Esophagus muscularis mucosa (tissue), 4 donors: ENCODE measurements around the gene CBFB. TPM values are rescaled to one million over a fixed set of nuclear protein-coding genes. Genes with fewer than 3 reads are reported as not detected.

Experiments used
- DNase-seq: peaks from one replicate; pipeline ENCODE4 v3.0.0-alpha.2; 2017; ENCODE audit errors: extremely low spot score
- H3K27ac ChIP-seq, 4 donors: fragments of 200-600 bp; sonication (generic); replicated peaks in 1 of 4; 1 replicate in 3 of 4; 2 replicates in 1 of 4; pipeline ENCODE4 v1.5.1; 2016 to 2019; ENCODE audit warnings: mild to moderate bottlenecking in 1 of 4
- H3K27me3 ChIP-seq, 4 donors: fragments of 200-600 bp; sonication (generic); one replicate each; pipeline versions ENCODE4 v1.5.1 to v1.6.0; 2016 to 2019
- H3K36me3 ChIP-seq, 4 donors: fragments of 200-600 bp; sonication (generic); one replicate each; pipeline ENCODE4 v1.5.1; 2016 to 2019
- H3K4me1 ChIP-seq, 4 donors: fragments of 200-600 bp; sonication (generic); one replicate each; pipeline ENCODE4 v1.5.1; 2016 to 2019
- H3K4me3 ChIP-seq, 4 donors: fragments of 200-600 bp; sonication (generic); 1 replicate in 2 of 4; 2 replicates in 2 of 4; pipeline ENCODE4 v1.5.1; 2016 to 2019; ENCODE audit warnings: mild to moderate bottlenecking in 4 of 4, moderate library complexity in 1 of 4
- H3K9me3 ChIP-seq, 4 donors: fragments of 200-600 bp; sonication (generic); 1 replicate in 3 of 4; 2 replicates in 1 of 4; pipeline ENCODE4 v1.5.1; 2016 to 2019
- EP300 ChIP-seq: sonication (generic); formaldehyde crosslinking; IDR thresholded peaks from one replicate; pipeline ENCODE4 v1.6.1; 2017; ENCODE audit warnings: antibody characterized with exemption
- POLR2A ChIP-seq: fragments of 450-650 bp; IDR thresholded peaks from one replicate; pipeline ENCODE4 v1.6.1; 2017; ENCODE audit warnings: antibody characterized with exemption, moderate library complexity, mild to moderate bottlenecking, low read depth
- POLR2AphosphoS5 ChIP-seq, 2 donors: sonication (generic); formaldehyde crosslinking; IDR thresholded peaks; one replicate each; pipeline ENCODE4 v1.6.1; 2017; ENCODE audit warnings: antibody characterized with exemption in 2 of 2
- WGBS: methylation state at CpG from one replicate; pipeline ENCODE4 v1.1.5; 2018; 5-methylcytosine and 5-hydroxymethylcytosine counted together
- intact Hi-C: fragments of 100-400 bp; cut with DNase I; formaldehyde crosslinking; loops from one replicate; pipeline ENCODE4 v1.15.1; 2023
- total RNA-seq, 4 donors: library from RNA; depleted of rRNA; stranded (reverse); fragments of >200 nt; gene quantifications; one replicate each; pipeline versions ENCODE4 v1.1.0 to v1.2.1, GENCODE V29; 2016
- TF ChIP-seq, protein P1 (sequence below), 3 experiments: fragments of 200-600 bp in 2 of 3; fragments of 450-650 bp in 1 of 3; sonication (generic) in 2 of 3; IDR thresholded peaks; one replicate each; pipeline ENCODE4 v1.5.1; 2017 to 2019; ENCODE audit warnings: antibody characterized with exemption in 3 of 3, mild to moderate bottlenecking in 2 of 3, moderate library complexity in 1 of 3

The CBFB gene
- total RNA-seq, 4 donors from 2014 or later: 20.6 to 39.8 (median 30.6) TPM

- DNase-seq: no peak
- no peak for TF ChIP-seq POLR2AphosphoS5 (IDR thresholded peaks at IDR 0.05)
- TF ChIP-seq EP300: no peak
- TF ChIP-seq, protein P1, sequence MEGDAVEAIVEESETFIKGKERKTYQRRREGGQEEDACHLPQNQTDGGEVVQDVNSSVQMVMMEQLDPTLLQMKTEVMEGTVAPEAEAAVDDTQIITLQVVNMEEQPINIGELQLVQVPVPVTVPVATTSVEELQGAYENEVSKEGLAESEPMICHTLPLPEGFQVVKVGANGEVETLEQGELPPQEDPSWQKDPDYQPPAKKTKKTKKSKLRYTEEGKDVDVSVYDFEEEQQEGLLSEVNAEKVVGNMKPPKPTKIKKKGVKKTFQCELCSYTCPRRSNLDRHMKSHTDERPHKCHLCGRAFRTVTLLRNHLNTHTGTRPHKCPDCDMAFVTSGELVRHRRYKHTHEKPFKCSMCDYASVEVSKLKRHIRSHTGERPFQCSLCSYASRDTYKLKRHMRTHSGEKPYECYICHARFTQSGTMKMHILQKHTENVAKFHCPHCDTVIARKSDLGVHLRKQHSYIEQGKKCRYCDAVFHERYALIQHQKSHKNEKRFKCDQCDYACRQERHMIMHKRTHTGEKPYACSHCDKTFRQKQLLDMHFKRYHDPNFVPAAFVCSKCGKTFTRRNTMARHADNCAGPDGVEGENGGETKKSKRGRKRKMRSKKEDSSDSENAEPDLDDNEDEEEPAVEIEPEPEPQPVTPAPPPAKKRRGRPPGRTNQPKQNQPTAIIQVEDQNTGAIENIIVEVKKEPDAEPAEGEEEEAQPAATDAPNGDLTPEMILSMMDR (IDR thresholded peaks at IDR 0.05): no peak
- no peak for TF ChIP-seq POLR2A
- H3K27ac ChIP-seq: no peak overlapping the region
- intact Hi-C loops: no loop called here
- WGBS: 95% methylated on average over 2 of the region's 2 CpGs
- H3K9me3 ChIP-seq: no peaks in the 10 kb centered on the region
- H3K27me3 ChIP-seq: no peaks in the 10 kb centered on the region
- H3K4me1 ChIP-seq: peaks cover 13 to 38% (median 23%) of the 10 kb centered on the region in 4 donors
- peaks cover 0 to 15% (median 1%) of the 10 kb centered on the region in 4 donors for H3K36me3 ChIP-seq
- no peak overlapping the region for H3K4me3 ChIP-seq
Observed at GRCh38 chr16:67114793-67115192, 85.8 kb downstream of the CBFB start.

- DNase-seq: no peak
- intact Hi-C loops: no loop called here
Observed at GRCh38 chr16:67115639-67116038, 86.7 kb downstream of the CBFB start.

GRCh38 chr16:67116388-67117311 is 87.7 kb downstream of the CBFB start:
- 80% methylated on average over 13 of the region's 13 CpGs for WGBS
- Histone ChIP-seq H3K4me3 (no peak overlapping the region), H3K36me3 (peaks cover 2 to 34% (median 17%) of the 10 kb centered on the region in 4 donors), H3K27me3 (no peaks in the 10 kb centered on the region), H3K9me3 (no peaks in the 10 kb centered on the region), H3K27ac (no peak overlapping the region), H3K4me1 (peaks cover 0 to 22% (median 8%) of the 10 kb centered on the region in 4 donors)
- TF ChIP-seq POLR2AphosphoS5 (IDR thresholded peaks at IDR 0.05): no peak
- TF ChIP-seq, protein P1 (IDR thresholded peaks at IDR 0.05): no peak
- TF ChIP-seq POLR2A: no peak
- TF ChIP-seq EP300: no peak
- intact Hi-C loops: no loop called here
- DNase-seq: no peak

More at GRCh38 chr16:67115639-67116038, 86.7 kb downstream of the CBFB start:
- H3K4me3 ChIP-seq: no peak overlapping the region
- no peaks in the 10 kb centered on the region for H3K27me3 ChIP-seq
- H3K4me1 ChIP-seq: peaks cover 9 to 33% (median 18%) of the 10 kb centered on the region in 4 donors
- peaks cover 0 to 24% (median 8%) of the 10 kb centered on the region in 4 donors for H3K36me3 ChIP-seq
- H3K27ac ChIP-seq: no peak overlapping the region
- TF ChIP-seq, protein P1 (IDR thresholded peaks at IDR 0.05): no peak
- TF ChIP-seq EP300 (no peak), POLR2A (no peak), POLR2AphosphoS5 (IDR thresholded peaks at IDR 0.05) (no peak)
- WGBS: 77% methylated on average over 7 of the region's 7 CpGs
- H3K9me3 ChIP-seq: no peaks in the 10 kb centered on the region

GRCh38 chr16:67117716-67118115 is 88.8 kb downstream of the CBFB start:
- no peaks in the 10 kb centered on the region for H3K27me3 ChIP-seq
- no peaks in the 10 kb centered on the region for H3K9me3 ChIP-seq
- H3K27ac ChIP-seq: no peak overlapping the region
- no peak overlapping the region for H3K4me3 ChIP-seq
- H3K36me3 ChIP-seq: peaks cover 12 to 44% (median 28%) of the 10 kb centered on the region in 4 donors
- H3K4me1 ChIP-seq: peaks cover 0 to 17% (median 3%) of the 10 kb centered on the region in 4 donors
- TF ChIP-seq EP300 (no peak), POLR2AphosphoS5 (IDR thresholded peaks at IDR 0.05) (no peak), POLR2A (no peak)
- TF ChIP-seq, protein P1 (IDR thresholded peaks at IDR 0.05): no peak
- WGBS: 89% methylated on average over 9 of the region's 9 CpGs
- DNase-seq: no peak
- intact Hi-C loops: no loop called here
